K562 (cell line): ENCODE data around the gene TWSG1. TPM values are rescaled to one million over a fixed set of nuclear protein-coding genes. Genes with fewer than 3 reads are reported as not detected.

Experiments used
- AFF1 ChIP-seq, 2 experiments: fragments of 450-650 bp; IDR thresholded peaks; 2 replicates each; pipeline ENCODE4 v1.6.1; 2018; ENCODE audit warnings: mild to moderate bottlenecking in 2 of 2, low read depth in 1 of 2; ENCODE audit not compliant: partially characterized antibody in 2 of 2
- FOXA3 ChIP-seq, 2 experiments: fragments of 450-650 bp in 1 of 2; sonication (generic) in 1 of 2; formaldehyde crosslinking; IDR thresholded peaks in 1 of 2; conservative IDR thresholded peaks in 1 of 2; 2 replicates each; pipeline versions ENCODE4 v1.4.0 to v1.8.0; 2020 to 2022; ENCODE audit warnings: mild to moderate bottlenecking in 2 of 2, missing genetic modification reagents in 1 of 2
- L3MBTL2 ChIP-seq: fragments of 450-650 bp; IDR thresholded peaks from 2 replicates; pipeline ENCODE4 v1.6.1; 2016; ENCODE audit warnings: mild to moderate bottlenecking, moderate library complexity
- NRF1 ChIP-seq, 2 experiments: fragments of 450-650 bp; IDR thresholded peaks in 1 of 2; conservative IDR thresholded peaks in 1 of 2; 2 replicates each; pipeline ENCODE4 v1.6.1; 2014; ENCODE audit warnings: mild to moderate bottlenecking in 2 of 2
- RB1 ChIP-seq: fragments of 450-650 bp; IDR thresholded peaks from 2 replicates; pipeline ENCODE4 v1.6.1; 2017; ENCODE audit warnings: low read depth, mild to moderate bottlenecking
- TAF1 ChIP-seq: IDR thresholded peaks from 2 replicates; pipeline ENCODE4 v1.6.1; 2011; ENCODE audit warnings: mild to moderate bottlenecking, low read length, moderate library complexity; ENCODE audit not compliant: insufficient read depth, control insufficient read depth, severe bottlenecking; ENCODE audit errors: extremely low read depth
- TBL1XR1 ChIP-seq, 2 experiments: IDR thresholded peaks; 2 replicates each; pipeline ENCODE4 v1.6.1; 2012; ENCODE audit warnings: improper control_type of control experiment in 2 of 2, low read length in 2 of 2, mild to moderate bottlenecking in 1 of 2
- ZMIZ1 ChIP-seq, 2 experiments: fragments of 150-350 bp in 1 of 2; IDR thresholded peaks; 2 replicates each; pipeline ENCODE4 v1.6.1; 2012 to 2016; ENCODE audit warnings: low read depth in 2 of 2, low read length in 2 of 2, mild to moderate bottlenecking in 1 of 2, moderate library complexity in 1 of 2
- ZNF639 ChIP-seq, 2 experiments: fragments of 200-800 bp in 1 of 2; sonication (Bioruptor generic) in 1 of 2; sonication (generic) in 1 of 2; formaldehyde crosslinking in 1 of 2; IDR thresholded peaks in 1 of 2; conservative IDR thresholded peaks in 1 of 2; 2 replicates each; pipeline versions ENCODE4 v1.5.0 to v1.6.1; 2016 to 2020; ENCODE audit warnings: missing compliant biosample characterization in 1 of 2, missing genetic modification characterization in 1 of 2, missing genetic modification reagents in 1 of 2
- polyA plus RNA-seq, 8 experiments: library from polyadenylated mRNA; depleted of rRNA in 4 of 8; stranded (reverse) in 5 of 8; unstranded in 3 of 8; fragments of >200 nt; fragmentation: Nextera tagmentation in 2 of 8; fragmentation: Illumina TruSeq in 1 of 8; extraction: Ambion mirVana in 2 of 8; extraction: Trizol in 1 of 8; gene quantifications; 2 replicates each; pipeline versions ENCODE4 v1.2.1 to v1.2.3, GENCODE V29; 2011 to 2014; ENCODE audit warnings: inconsistent platforms in 1 of 8, missing spikeins in 1 of 8
- total RNA-seq, 7 experiments: library from RNA; depleted of rRNA in 6 of 7; stranded (reverse); fragments of >200 nt in 6 of 7; fragmentation: Illumina TruSeq in 2 of 7; extraction: Trizol in 2 of 7; gene quantifications; 2 replicates each; pipeline versions ENCODE4 v1.2.1 to v1.2.3, GENCODE V29; 2011 to 2021; ENCODE audit warnings: low replicate concordance in 1 of 7

TWSG1 gene
- total and polyA plus RNA-seq, 9 of the 15 experiments (the other 6 are each of a cell fraction or from before 2014, with no cell fraction given) = 10.4 to 37.2 (median 25.1) TPM

- TF ChIP-seq ZMIZ1 (IDR thresholded peaks at IDR 0.05; ENCODE audit: low read depth in 2 of 2, low read length in 2 of 2) (0 out of 4 replicates have a peak, but pooled peaks of 1 of the 2 experiments have one; percentile 12), FOXA3 (CRISPR knock-in tag; conservative IDR thresholded peaks at IDR 0.05 in 1 of 2, IDR thresholded peaks at IDR 0.05 in 1 of 2) (no peak), L3MBTL2 (peak; percentile 66; the same call in 1 of the 2 replicates), ZNF639 (CRISPR knock-in tag; conservative IDR thresholded peaks at IDR 0.05 in 1 of 2, IDR thresholded peaks at IDR 0.05 in 1 of 2) (peak in 1 of 2 experiments; percentile 60; a peak in 1 of 4 replicates), RB1 (peak; percentile 71; the same call in 1 of the 2 replicates), TAF1 (peak; percentile 59), NRF1 (conservative IDR thresholded peaks at IDR 0.05 in 1 of 2, IDR thresholded peaks at IDR 0.05 in 1 of 2) (0 out of 4 replicates have a peak, but pooled peaks of 1 of the 2 experiments have one; percentile 39), TBL1XR1 (IDR thresholded peaks at IDR 0.05; ENCODE audit: low read length in 2 of 2) (no peak), AFF1 (IDR thresholded peaks at IDR 0.05; ENCODE audit: low read depth in 1 of 2, partially characterized antibody in 2 of 2) (no peak)
Measured at GRCh38 chr18:9334329-9334972, at the start of gene TWSG1 (continued).
